Endothelial cell of umbilical vein (primary cell): ENCODE data around the gene FBP2. TPM values are rescaled to one million over a fixed set of nuclear protein-coding genes. Genes with fewer than 3 reads are reported as not detected.

Experiments used
- BruUV-seq: library from RNA; stranded (reverse); fragments of 400-500 nt; replicated peaks from 2 replicates; lab custom pipeline; 2021; lab: Mats Ljungman, UMichigan
- CTCF ChIA-PET: fragments of 300-600, 350-600 bp; sonication (Branson Sonifier 250); formaldehyde crosslinking; loops from one replicate; lab custom pipeline; 2021; ENCODE audit warnings: antibody characterized with exemption, inconsistent platforms; lab: Charles Lee
- POLR2A ChIA-PET: fragments of 300-600, 350-600 bp; sonication (Branson Sonifier 250); formaldehyde crosslinking; loops from one replicate; lab custom pipeline; 2021; ENCODE audit warnings: antibody characterized with exemption, inconsistent platforms; lab: Charles Lee
- DNase-seq: peaks from one replicate; pipeline ENCODE4 v3.0.0-alpha.2; 2011; ENCODE audit warnings: low read depth, low spot score
- FAIRE-seq: peaks from 2 replicates; lab custom pipeline; 2011; peaks lifted over from hg19 to GRCh38; lab: Jason Lieb, UNC
- H2AFZ ChIP-seq: 2 replicates; pipeline ENCODE4 v1.6.0; 2012; ENCODE audit warnings: low read depth, low read length, control low read depth, inconsistent platforms
- H3K27ac ChIP-seq: 2 replicates; pipeline ENCODE4 v1.5.1; 2011; ENCODE audit warnings: low read depth, mild to moderate bottlenecking, control low read depth, low read length, moderate library complexity; ENCODE audit not compliant: insufficient read depth
- H3K27me3 ChIP-seq, 2 experiments: 2 replicates each; pipeline versions ENCODE4 v1.6.0 to v1.6.1; 2011; ENCODE audit warnings: low read length in 2 of 2, mixed read lengths in 1 of 2; ENCODE audit not compliant: control insufficient read depth in 2 of 2, insufficient read depth in 2 of 2
- H3K36me3 ChIP-seq, 2 experiments: 2 replicates in 1 of 2; 3 replicates in 1 of 2; pipeline ENCODE4 v1.5.1; 2011; ENCODE audit warnings: low read length in 2 of 2, mild to moderate bottlenecking in 1 of 2, moderate library complexity in 1 of 2; ENCODE audit not compliant: control insufficient read depth in 2 of 2, insufficient read depth in 2 of 2; ENCODE audit errors: extremely low read depth in 1 of 2
- H3K4me1 ChIP-seq: 3 replicates; pipeline ENCODE4 v1.5.1; 2011; ENCODE audit warnings: mild to moderate bottlenecking, low read length; ENCODE audit not compliant: control insufficient read depth, insufficient read depth; ENCODE audit errors: extremely low read depth
- H3K4me2 ChIP-seq: 2 replicates; pipeline ENCODE4 v1.6.1; 2011; ENCODE audit warnings: low read length, control low read depth, mixed read lengths; ENCODE audit not compliant: insufficient read depth
- H3K4me3 ChIP-seq, 3 experiments: fragments of 200-600 bp in 1 of 3; sonication (generic), shearing (Covaris generic) in 1 of 3; replicated peaks in 1 of 3; 2 replicates each; pipeline ENCODE4 v1.5.1; 2011 to 2016; ENCODE audit warnings: control low read depth in 3 of 3, low read length in 3 of 3, mild to moderate bottlenecking in 2 of 3, inconsistent platforms in 1 of 3, low read depth in 1 of 3, moderate library complexity in 1 of 3; ENCODE audit not compliant: insufficient read depth in 1 of 3
- H3K79me2 ChIP-seq: 2 replicates; pipeline ENCODE4 v1.6.0; 2012; ENCODE audit warnings: low read length, inconsistent platforms; ENCODE audit not compliant: control insufficient read depth, insufficient read depth
- H3K9ac ChIP-seq: replicated peaks from 2 replicates; pipeline ENCODE3; 2011; ENCODE audit warnings: low read length, control low read depth; ENCODE audit not compliant: insufficient read depth; ENCODE audit errors: extremely low read depth
- H3K9me1 ChIP-seq: replicated peaks from 3 replicates; pipeline ENCODE4 v1.6.0; 2011; ENCODE audit warnings: mild to moderate bottlenecking, low read length; ENCODE audit not compliant: control insufficient read depth, insufficient read depth; ENCODE audit errors: extremely low read depth
- H3K9me3 ChIP-seq: replicated peaks from 2 replicates; pipeline ENCODE4 v1.5.1; 2012; ENCODE audit warnings: low read length, inconsistent platforms; ENCODE audit not compliant: control insufficient read depth, insufficient read depth
- H4K20me1 ChIP-seq: replicated peaks from 2 replicates; pipeline ENCODE3; 2011; ENCODE audit warnings: mild to moderate bottlenecking, low read length; ENCODE audit not compliant: control insufficient read depth, insufficient read depth; ENCODE audit errors: extremely low read depth
- FOS ChIP-seq: IDR thresholded peaks from 2 replicates; pipeline ENCODE4 v1.6.1; 2011; ENCODE audit warnings: mild to moderate bottlenecking, low read length, moderate library complexity, borderline replicate concordance; ENCODE audit not compliant: insufficient read depth
- GATA2 ChIP-seq: IDR thresholded peaks from 2 replicates; pipeline ENCODE4 v1.7.0; 2011; ENCODE audit warnings: low read depth, mild to moderate bottlenecking, moderate library complexity, mixed read lengths, low read length; ENCODE audit not compliant: insufficient read length, insufficient read depth
- POLR2AphosphoS5 ChIP-seq: IDR thresholded peaks from 2 replicates; pipeline ENCODE4 v1.6.1; 2012; ENCODE audit warnings: low read depth, mild to moderate bottlenecking, control low read depth, low read length, moderate library complexity; ENCODE audit not compliant: insufficient read depth
- dilution Hi-C: fragments of 300-500 bp; cut with MboI; formaldehyde crosslinking; loops from one replicate; pipeline ENCODE4 v1.15.0; 2019; ENCODE audit warnings: low sequenced_read_pairs; ENCODE audit not compliant: extremely low pct_ligation_motif_present
- intact Hi-C: fragments of 100-400 bp; cut with micrococcal nuclease; formaldehyde crosslinking; loops from one replicate; pipeline ENCODE4 v1.10.0; 2022
- polyA plus RNA-seq, 4 experiments: library from polyadenylated mRNA; depleted of rRNA in 3 of 4; stranded (reverse) in 3 of 4; unstranded in 1 of 4; fragments of >200 nt; gene quantifications; 2 replicates each; pipeline versions ENCODE4 v1.2.1 to v1.2.3, GENCODE V29; 2011 to 2012; ENCODE audit warnings: missing spikeins in 1 of 4
- total RNA-seq: library from RNA; stranded (reverse); gene quantifications from 2 replicates; pipeline ENCODE4 v1.2.3, GENCODE V29; 2021

The FBP2 gene
- total and polyA plus RNA-seq, 2 donors (not counting 3 experiments of a cell fraction or from before 2014, with no cell fraction given) = not detected

GRCh38 chr9:94586814-94587213 is 6.8 kb downstream of the FBP2 start:
- Histone ChIP-seq H3K4me1 (no peaks in the 10 kb centered on the region), H3K27ac (no peak overlapping the region), H2AFZ (no peak overlapping the region), H3K9me3 (no peaks in the 10 kb centered on the region), H3K79me2 (no peaks in the 10 kb centered on the region), H3K36me3 (no peaks in the 10 kb centered on the region), H3K9ac (no peak overlapping the region), H3K9me1 (no peaks in the 10 kb centered on the region), H4K20me1 (no peaks in the 10 kb centered on the region), H3K4me3 (no peak overlapping the region), H3K27me3 (no peaks in the 10 kb centered on the region), H3K4me2 (no peak overlapping the region)
- CTCF ChIA-PET = interaction anchor here (1.7 kb wide), 1 partner anchor 11 kb away, joined by 5 read pairs; no protein-coding TSS in a partner anchor
- dilution Hi-C loops = no loop called here
- FAIRE-seq = no peak
- TF ChIP-seq GATA2 = no peak
- TF ChIP-seq FOS = peak; percentile 32
- intact Hi-C loops = no loop called here
- no peak for DNase-seq
- POLR2A ChIA-PET = no interaction called here
- no TSS peak for BruUV-seq

- no TSS peak for BruUV-seq
- ChIA-PET POLR2A (no interaction called here), CTCF (interaction anchor here (1.7 kb wide), 1 partner anchor 11 kb away, joined by 5 read pairs; no protein-coding TSS in a partner anchor)
- dilution Hi-C loops = no loop called here
- H3K36me3 ChIP-seq = no peaks in the 10 kb centered on the region
- H3K4me3 ChIP-seq = no peak overlapping the region
- no peaks in the 10 kb centered on the region for H3K4me1 ChIP-seq
- no peak overlapping the region for H3K4me2 ChIP-seq
- no peaks in the 10 kb centered on the region for H3K27me3 ChIP-seq
- no peaks in the 10 kb centered on the region for H3K9me1 ChIP-seq
- H3K9ac ChIP-seq = no peak overlapping the region
- no peaks in the 10 kb centered on the region for H3K9me3 ChIP-seq
- intact Hi-C loops = no loop called here
- no peak for DNase-seq
- H3K79me2 ChIP-seq = no peaks in the 10 kb centered on the region
- H2AFZ ChIP-seq = no peak overlapping the region
- no peak for FAIRE-seq
- H4K20me1 ChIP-seq = no peaks in the 10 kb centered on the region
- TF ChIP-seq FOS = no peak
- no peak for TF ChIP-seq POLR2AphosphoS5
- TF ChIP-seq GATA2 = no peak
- no peak overlapping the region for H3K27ac ChIP-seq
These were observed 7.3 kb downstream of the FBP2 start for GRCh38 chr9:94586316-94586715.
